Smooth muscle cell (in vitro differentiated cells): ENCODE measurements around the gene ARMC12. TPM values are rescaled to one million over a fixed set of nuclear protein-coding genes. Genes with fewer than 3 reads are reported as not detected.

Experiments
- DNase-seq: peaks from one replicate; lab custom pipeline; 2025; ENCODE audit not compliant: unreplicated experiment; lab: John Stamatoyannopoulos, UW
- H2AFZ ChIP-seq: fragments of 200-600 bp; sonication (generic); 2 replicates; pipeline ENCODE4 v1.6.0; 2016; ENCODE audit warnings: antibody characterized with exemption, low read depth, mild to moderate bottlenecking
- H3F3A ChIP-seq: fragments of 200-600 bp; sonication (generic); 2 replicates; pipeline ENCODE4 v1.6.0; 2017; ENCODE audit warnings: antibody characterized with exemption, low read depth
- H3K27ac ChIP-seq: fragments of 200-600 bp; sonication (generic); 2 replicates; pipeline ENCODE4 v1.5.1; 2016; ENCODE audit warnings: low read depth, mild to moderate bottlenecking
- H3K27me3 ChIP-seq: fragments of 200-600 bp; sonication (generic); 2 replicates; pipeline ENCODE4 v1.6.1; 2016; ENCODE audit warnings: low read depth, mild to moderate bottlenecking
- H3K36me3 ChIP-seq: fragments of 200-600 bp; sonication (generic); 2 replicates; pipeline ENCODE4 v1.5.1; 2016; ENCODE audit warnings: low read depth
- H3K4me1 ChIP-seq: fragments of 200-600 bp; sonication (generic); 2 replicates; pipeline ENCODE4 v1.5.1; 2016; ENCODE audit warnings: low read depth
- H3K4me2 ChIP-seq: fragments of 200-600 bp; sonication (generic); 2 replicates; pipeline ENCODE4 v1.6.0; 2016; ENCODE audit warnings: mild to moderate bottlenecking
- H3K4me3 ChIP-seq: fragments of 200-600 bp; sonication (generic); 2 replicates; pipeline ENCODE4 v1.5.1; 2016; ENCODE audit warnings: mild to moderate bottlenecking
- H3K79me2 ChIP-seq: fragments of 200-600 bp; sonication (generic); 2 replicates; pipeline ENCODE4 v1.6.0; 2016; ENCODE audit warnings: low read depth, mild to moderate bottlenecking
- H3K9ac ChIP-seq: fragments of 200-600 bp; sonication (generic); 2 replicates; pipeline ENCODE4 v1.6.0; 2016; ENCODE audit warnings: low read depth
- H3K9me3 ChIP-seq: fragments of 200-600 bp; sonication (generic); replicated peaks from 2 replicates; pipeline ENCODE4 v1.5.1; 2016; ENCODE audit warnings: low read depth
- H4K20me1 ChIP-seq: fragments of 200-600 bp; sonication (generic); 2 replicates; pipeline ENCODE4 v1.6.0; 2016; ENCODE audit warnings: low read depth
- WGBS: methylation state at CpG from one replicate; pipeline ENCODE4 v1.1.7; 2016; ENCODE audit warnings: low lambda C conversion rate; 5-methylcytosine and 5-hydroxymethylcytosine counted together
- polyA plus RNA-seq: library from polyadenylated mRNA; unstranded; fragments of >200 nt; fragmentation: Nextera tagmentation; extraction: Ambion mirVana; gene quantifications from 2 replicates; pipeline ENCODE4 v1.2.1, GENCODE V29; 2016
- total RNA-seq: library from RNA; depleted of rRNA; stranded (reverse); fragments of >200 nt; gene quantifications from 2 replicates; pipeline ENCODE4 v1.2.3, GENCODE V29; 2014
- TF ChIP-seq, protein P1 (sequence below): fragments of 200-600 bp; sonication (generic); IDR thresholded peaks from 2 replicates; pipeline ENCODE4 v1.5.1; 2017; ENCODE audit warnings: borderline replicate concordance, mild to moderate bottlenecking, antibody characterized with exemption; ENCODE audit not compliant: insufficient read depth, poor library complexity, severe bottlenecking

Gene ARMC12
- total and polyA plus RNA-seq, 2 experiments from 2014 or later, result 3.5 TPM; not detected in 1

DNA sequence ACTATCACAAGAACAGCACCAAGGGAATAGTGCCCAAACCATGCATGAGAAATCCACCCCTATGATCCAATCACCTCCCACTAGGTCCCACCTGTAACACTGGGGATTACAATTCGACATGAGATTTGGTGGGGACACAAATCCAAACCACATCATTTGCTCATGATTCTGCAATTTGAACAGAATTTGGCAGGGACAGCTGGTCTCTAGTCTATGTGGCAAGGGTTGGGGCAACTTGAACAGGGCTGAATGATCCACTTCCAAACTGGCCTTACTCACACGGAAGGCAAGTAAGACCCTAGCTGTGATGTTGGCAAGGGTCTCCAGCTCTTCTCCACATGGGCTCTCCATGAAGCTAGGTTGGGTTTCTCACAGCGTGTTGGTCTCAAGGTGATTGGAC, 38.0 kb upstream of the ARMC12 start:
- H3K9me3 ChIP-seq, result no peaks in the 10 kb centered on the region
- TF ChIP-seq, protein P1, sequence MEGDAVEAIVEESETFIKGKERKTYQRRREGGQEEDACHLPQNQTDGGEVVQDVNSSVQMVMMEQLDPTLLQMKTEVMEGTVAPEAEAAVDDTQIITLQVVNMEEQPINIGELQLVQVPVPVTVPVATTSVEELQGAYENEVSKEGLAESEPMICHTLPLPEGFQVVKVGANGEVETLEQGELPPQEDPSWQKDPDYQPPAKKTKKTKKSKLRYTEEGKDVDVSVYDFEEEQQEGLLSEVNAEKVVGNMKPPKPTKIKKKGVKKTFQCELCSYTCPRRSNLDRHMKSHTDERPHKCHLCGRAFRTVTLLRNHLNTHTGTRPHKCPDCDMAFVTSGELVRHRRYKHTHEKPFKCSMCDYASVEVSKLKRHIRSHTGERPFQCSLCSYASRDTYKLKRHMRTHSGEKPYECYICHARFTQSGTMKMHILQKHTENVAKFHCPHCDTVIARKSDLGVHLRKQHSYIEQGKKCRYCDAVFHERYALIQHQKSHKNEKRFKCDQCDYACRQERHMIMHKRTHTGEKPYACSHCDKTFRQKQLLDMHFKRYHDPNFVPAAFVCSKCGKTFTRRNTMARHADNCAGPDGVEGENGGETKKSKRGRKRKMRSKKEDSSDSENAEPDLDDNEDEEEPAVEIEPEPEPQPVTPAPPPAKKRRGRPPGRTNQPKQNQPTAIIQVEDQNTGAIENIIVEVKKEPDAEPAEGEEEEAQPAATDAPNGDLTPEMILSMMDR, result no peak
- no peaks in the 10 kb centered on the region for H3F3A ChIP-seq
- H2AFZ ChIP-seq, result no peak overlapping the region
- H3K36me3 ChIP-seq, result no peaks in the 10 kb centered on the region
- no peaks in the 10 kb centered on the region for H3K4me1 ChIP-seq
- no peak overlapping the region for H3K4me3 ChIP-seq
- H3K9ac ChIP-seq, result no peak overlapping the region
- no peak overlapping the region for H3K27ac ChIP-seq
- no peaks in the 10 kb centered on the region for H4K20me1 ChIP-seq
- DNase-seq, result no peak
- 90% methylated on average over 3 of the region's 3 CpGs for WGBS
- no peak overlapping the region for H3K4me2 ChIP-seq
- no peaks in the 10 kb centered on the region for H3K27me3 ChIP-seq
- H3K79me2 ChIP-seq, result no peaks in the 10 kb centered on the region

DNA sequence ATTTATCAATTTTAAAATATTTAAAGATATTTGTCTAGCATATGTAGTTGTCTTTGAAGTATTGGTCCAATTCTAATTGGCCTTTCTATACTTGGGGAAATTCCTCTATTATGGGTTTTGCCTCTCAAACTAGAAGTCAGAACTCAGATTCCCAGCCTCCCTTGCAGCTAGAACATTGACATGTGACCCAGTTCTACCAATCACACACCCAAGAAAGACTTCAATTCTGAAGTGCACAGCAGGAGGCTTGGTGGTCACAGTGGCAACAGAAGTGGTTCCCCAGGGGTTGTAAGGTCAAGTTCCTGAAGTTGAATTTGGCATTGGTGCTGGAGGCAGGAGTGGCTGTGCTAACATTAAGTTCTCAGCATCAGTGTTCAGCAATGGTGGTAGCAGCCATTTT, 33.3 kb upstream of the ARMC12 start:
- H3K4me1 ChIP-seq, result peaks cover 4% of the 10 kb centered on the region
- no peaks in the 10 kb centered on the region for H3K9me3 ChIP-seq
- H3F3A ChIP-seq, result no peaks in the 10 kb centered on the region
- H2AFZ ChIP-seq, result no peak overlapping the region
- no peak overlapping the region for H3K4me3 ChIP-seq
- TF ChIP-seq, protein P1, result no peak
- no peak for DNase-seq
- H4K20me1 ChIP-seq, result no peaks in the 10 kb centered on the region
- H3K4me2 ChIP-seq, result no peak overlapping the region
- H3K27me3 ChIP-seq, result no peaks in the 10 kb centered on the region
- H3K9ac ChIP-seq, result no peak overlapping the region
- no peaks in the 10 kb centered on the region for H3K36me3 ChIP-seq
- no peak overlapping the region for H3K27ac ChIP-seq
- no peaks in the 10 kb centered on the region for H3K79me2 ChIP-seq

GRCh38 chr6:35706468-35706867, 30.4 kb upstream of the ARMC12 start:
- Histone ChIP-seq H3K4me2 (peak overlapping the region; percentile 59), H3K36me3 (no peaks in the 10 kb centered on the region), H3K4me3 (no peak overlapping the region), H3K9me3 (no peaks in the 10 kb centered on the region), H3K79me2 (no peaks in the 10 kb centered on the region), H2AFZ (no peak overlapping the region), H3K4me1 (peaks cover 4% of the 10 kb centered on the region), H3F3A (no peaks in the 10 kb centered on the region), H4K20me1 (no peaks in the 10 kb centered on the region), H3K9ac (no peak overlapping the region), H3K27me3 (no peaks in the 10 kb centered on the region), H3K27ac (no peak overlapping the region)
- no peak for DNase-seq
- WGBS, result 37% methylated on average over 3 of the region's 3 CpGs
- TF ChIP-seq, protein P1, result no peak

DNA sequence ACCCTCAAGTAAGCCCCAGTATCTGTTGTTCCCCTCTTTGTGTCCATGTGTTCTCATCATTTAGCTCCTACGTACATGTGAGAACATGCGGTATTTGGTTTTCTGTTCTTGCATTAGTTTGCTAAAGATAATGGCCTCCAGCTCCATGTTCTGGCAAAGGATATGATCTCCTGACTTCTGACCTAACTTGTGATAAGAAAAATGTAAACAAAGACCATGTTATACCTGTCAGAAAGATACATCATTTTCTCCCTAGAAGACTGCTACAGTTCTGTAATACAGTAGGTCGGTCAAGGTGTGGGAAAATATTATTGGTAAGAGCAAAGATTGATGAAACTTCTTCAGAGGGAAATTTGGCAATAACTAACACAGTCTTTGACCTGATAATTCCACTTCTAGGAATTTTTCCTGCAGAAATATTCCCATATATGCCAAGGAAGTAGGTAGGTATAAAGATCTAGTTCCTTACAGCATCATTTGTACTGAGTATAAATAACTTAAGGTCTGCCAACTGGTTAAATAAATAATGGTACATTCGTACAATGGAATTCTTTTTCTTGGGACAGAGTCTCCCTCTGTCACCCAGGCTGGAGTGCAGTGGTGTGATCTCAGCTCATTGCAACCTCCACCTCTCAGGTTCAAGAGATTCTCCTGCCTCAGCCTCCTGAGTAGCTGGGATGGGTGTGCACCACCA, 29.0 kb upstream of the ARMC12 start:
- H3K4me1 ChIP-seq, result peaks cover 4% of the 10 kb centered on the region
- no peak overlapping the region for H3K27ac ChIP-seq
- WGBS, result 77% methylated on average over 4 of the region's 4 CpGs
- no peaks in the 10 kb centered on the region for H3K9me3 ChIP-seq
- H2AFZ ChIP-seq, result no peak overlapping the region
- H3K4me2 ChIP-seq, result no peak overlapping the region
- H3K79me2 ChIP-seq, result no peaks in the 10 kb centered on the region
- no peaks in the 10 kb centered on the region for H4K20me1 ChIP-seq
- no peaks in the 10 kb centered on the region for H3K36me3 ChIP-seq
- DNase-seq, result no peak
- TF ChIP-seq, protein P1, result no peak
- H3K9ac ChIP-seq, result no peak overlapping the region
- no peaks in the 10 kb centered on the region for H3K27me3 ChIP-seq
- no peaks in the 10 kb centered on the region for H3F3A ChIP-seq
- H3K4me3 ChIP-seq, result no peak overlapping the region
